Lower leg skin (tissue), 3 donors: ENCODE measurements around the gene ZNF532.

ENCODE experiments used
- POLR2A ChIP-seq, 2 donors: fragments of 450-650 bp; IDR thresholded peaks; one replicate each; pipeline ENCODE4 v1.6.1; 2016 to 2017; ENCODE audit warnings: antibody characterized with exemption in 2 of 2, mild to moderate bottlenecking in 1 of 2, moderate library complexity in 1 of 2
- TF ChIP-seq, protein P1 (sequence below), 3 donors: fragments of 450-650 bp; IDR thresholded peaks; one replicate each; pipeline ENCODE4 v1.5.1; 2016; ENCODE audit warnings: antibody characterized with exemption in 3 of 3, mild to moderate bottlenecking in 3 of 3, moderate library complexity in 2 of 3

- TF ChIP-seq, protein P1, sequence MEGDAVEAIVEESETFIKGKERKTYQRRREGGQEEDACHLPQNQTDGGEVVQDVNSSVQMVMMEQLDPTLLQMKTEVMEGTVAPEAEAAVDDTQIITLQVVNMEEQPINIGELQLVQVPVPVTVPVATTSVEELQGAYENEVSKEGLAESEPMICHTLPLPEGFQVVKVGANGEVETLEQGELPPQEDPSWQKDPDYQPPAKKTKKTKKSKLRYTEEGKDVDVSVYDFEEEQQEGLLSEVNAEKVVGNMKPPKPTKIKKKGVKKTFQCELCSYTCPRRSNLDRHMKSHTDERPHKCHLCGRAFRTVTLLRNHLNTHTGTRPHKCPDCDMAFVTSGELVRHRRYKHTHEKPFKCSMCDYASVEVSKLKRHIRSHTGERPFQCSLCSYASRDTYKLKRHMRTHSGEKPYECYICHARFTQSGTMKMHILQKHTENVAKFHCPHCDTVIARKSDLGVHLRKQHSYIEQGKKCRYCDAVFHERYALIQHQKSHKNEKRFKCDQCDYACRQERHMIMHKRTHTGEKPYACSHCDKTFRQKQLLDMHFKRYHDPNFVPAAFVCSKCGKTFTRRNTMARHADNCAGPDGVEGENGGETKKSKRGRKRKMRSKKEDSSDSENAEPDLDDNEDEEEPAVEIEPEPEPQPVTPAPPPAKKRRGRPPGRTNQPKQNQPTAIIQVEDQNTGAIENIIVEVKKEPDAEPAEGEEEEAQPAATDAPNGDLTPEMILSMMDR (IDR thresholded peaks at IDR 0.05): no peak
- TF ChIP-seq POLR2A (IDR thresholded peaks at IDR 0.05): no peak
Measured at GRCh38 chr18:58962336-58962735, 97.7 kb downstream of the ZNF532 start.
